Gastroesophageal sphincter (tissue), 3 donors: ENCODE results near the gene TOM1L2.

Experiments used
- EP300 ChIP-seq: sonication (generic); formaldehyde crosslinking; IDR thresholded peaks from one replicate; pipeline ENCODE4 v1.6.1; 2017; ENCODE audit warnings: antibody characterized with exemption, mild to moderate bottlenecking
- POLR2A ChIP-seq, 2 donors: fragments of 450-650 bp; IDR thresholded peaks; one replicate each; pipeline ENCODE4 v1.6.1; 2017; ENCODE audit warnings: antibody characterized with exemption in 2 of 2, mild to moderate bottlenecking in 2 of 2, moderate library complexity in 1 of 2
- POLR2AphosphoS5 ChIP-seq: sonication (generic); formaldehyde crosslinking; IDR thresholded peaks from one replicate; pipeline ENCODE4 v1.6.1; 2017; ENCODE audit warnings: antibody characterized with exemption
- TF ChIP-seq, protein P1 (sequence below), 4 experiments: fragments of 200-600 bp in 2 of 4; fragments of 450-650 bp in 2 of 4; sonication (generic) in 1 of 4; IDR thresholded peaks; one replicate each; pipeline ENCODE4 v1.5.1; 2017 to 2019; ENCODE audit warnings: antibody characterized with exemption in 4 of 4, mild to moderate bottlenecking in 2 of 4, moderate library complexity in 2 of 4

DNA sequence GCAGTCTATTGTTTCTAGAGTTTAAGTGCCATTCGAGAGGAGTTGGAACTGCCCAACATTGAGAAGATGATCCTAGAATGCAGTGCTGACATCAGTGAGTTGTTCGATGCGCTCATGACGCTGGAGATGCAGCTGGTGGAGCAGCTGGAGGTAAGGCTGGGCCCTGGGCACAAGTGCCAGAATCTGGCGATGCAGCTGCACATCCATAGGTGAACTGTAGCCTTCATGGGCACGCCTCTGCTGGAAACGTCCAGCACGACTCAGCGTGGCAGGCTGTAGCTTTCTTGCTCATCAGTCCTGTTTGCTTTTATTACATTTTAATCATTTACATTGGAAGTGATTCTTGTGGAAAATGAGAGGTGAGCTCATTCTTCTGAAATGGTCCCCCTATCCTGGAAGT is 32.1 kb upstream of the TOM1L2 start:
- TF ChIP-seq, protein P1, sequence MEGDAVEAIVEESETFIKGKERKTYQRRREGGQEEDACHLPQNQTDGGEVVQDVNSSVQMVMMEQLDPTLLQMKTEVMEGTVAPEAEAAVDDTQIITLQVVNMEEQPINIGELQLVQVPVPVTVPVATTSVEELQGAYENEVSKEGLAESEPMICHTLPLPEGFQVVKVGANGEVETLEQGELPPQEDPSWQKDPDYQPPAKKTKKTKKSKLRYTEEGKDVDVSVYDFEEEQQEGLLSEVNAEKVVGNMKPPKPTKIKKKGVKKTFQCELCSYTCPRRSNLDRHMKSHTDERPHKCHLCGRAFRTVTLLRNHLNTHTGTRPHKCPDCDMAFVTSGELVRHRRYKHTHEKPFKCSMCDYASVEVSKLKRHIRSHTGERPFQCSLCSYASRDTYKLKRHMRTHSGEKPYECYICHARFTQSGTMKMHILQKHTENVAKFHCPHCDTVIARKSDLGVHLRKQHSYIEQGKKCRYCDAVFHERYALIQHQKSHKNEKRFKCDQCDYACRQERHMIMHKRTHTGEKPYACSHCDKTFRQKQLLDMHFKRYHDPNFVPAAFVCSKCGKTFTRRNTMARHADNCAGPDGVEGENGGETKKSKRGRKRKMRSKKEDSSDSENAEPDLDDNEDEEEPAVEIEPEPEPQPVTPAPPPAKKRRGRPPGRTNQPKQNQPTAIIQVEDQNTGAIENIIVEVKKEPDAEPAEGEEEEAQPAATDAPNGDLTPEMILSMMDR (IDR thresholded peaks at IDR 0.05) = no peak
- no peak for TF ChIP-seq POLR2A (IDR thresholded peaks at IDR 0.05)
- TF ChIP-seq EP300 = no peak
- TF ChIP-seq POLR2AphosphoS5 = no peak
